SU-DHL-6 (cell line): Measurements from ENCODE around the gene CSRNP3.

Experiments
- H2AFZ ChIP-seq: fragments of 200-600 bp; sonication (generic); 2 replicates; pipeline ENCODE4 v1.6.1; 2014; ENCODE audit warnings: low read depth, mild to moderate bottlenecking, moderate library complexity, mixed read lengths, antibody characterized with exemption, low read length; ENCODE audit not compliant: severe bottlenecking
- H3F3A ChIP-seq: fragments of 200-600 bp; shearing (Covaris generic); 2 replicates; pipeline ENCODE4 v1.6.0; 2016; ENCODE audit warnings: antibody characterized with exemption, mild to moderate bottlenecking; ENCODE audit not compliant: insufficient read depth
- H3K27ac ChIP-seq: fragments of 200-600 bp; sonication (generic); 2 replicates; pipeline ENCODE4 v1.5.1; 2016; ENCODE audit warnings: low read depth, mild to moderate bottlenecking, low read length, moderate library complexity, mixed read lengths
- H3K27me3 ChIP-seq: fragments of 200-600 bp; sonication (generic), shearing (Covaris generic); 2 replicates; pipeline ENCODE4 v1.6.0; 2014; ENCODE audit warnings: mild to moderate bottlenecking, low read length
- H3K36me3 ChIP-seq: fragments of 200-600 bp; sonication (generic); 2 replicates; pipeline ENCODE4 v1.6.1; 2014; ENCODE audit warnings: mild to moderate bottlenecking, low read length, mixed read lengths
- H3K4me2 ChIP-seq: fragments of 300-600, 200-600 bp; shearing (Covaris generic), sonication (generic); 2 replicates; pipeline ENCODE4 v1.6.0; 2014; ENCODE audit warnings: low read length, low read depth, mild to moderate bottlenecking; ENCODE audit not compliant: poor library complexity, severe bottlenecking
- H3K4me3 ChIP-seq: fragments of 200-600 bp; sonication (generic); 2 replicates; pipeline ENCODE4 v1.5.1; 2014; ENCODE audit warnings: antibody characterized with exemption, low read length, mild to moderate bottlenecking, mixed read lengths; ENCODE audit not compliant: insufficient read depth, poor library complexity, severe bottlenecking
- H3K79me2 ChIP-seq: fragments of 200-600 bp; sonication (generic); 2 replicates; pipeline ENCODE4 v1.6.1; 2014; ENCODE audit warnings: mild to moderate bottlenecking, low read length, moderate library complexity; ENCODE audit not compliant: insufficient read depth
- H3K9ac ChIP-seq: fragments of 200-600 bp; sonication (generic); 2 replicates; pipeline ENCODE4 v1.7.0; 2014; ENCODE audit warnings: mild to moderate bottlenecking, low read length
- H3K9me2 ChIP-seq: fragments of 200-600 bp; sonication (generic); replicated peaks from 2 replicates; pipeline ENCODE4 v1.6.1; 2014; ENCODE audit warnings: low read length; ENCODE audit not compliant: insufficient read depth
- H3K9me3 ChIP-seq: fragments of 200-600 bp; sonication (generic); 2 replicates; pipeline ENCODE4 v1.6.1; 2014; ENCODE audit warnings: low read length, mixed read lengths; ENCODE audit not compliant: insufficient read depth
- H4K20me1 ChIP-seq: fragments of 200-600 bp; sonication (generic); 2 replicates; pipeline ENCODE4 v1.6.1; 2014; ENCODE audit warnings: low read depth, mild to moderate bottlenecking, antibody characterized with exemption, low read length, moderate library complexity, mixed read lengths
- EZH2phosphoT487 ChIP-seq: fragments of 200-600 bp; sonication (generic), shearing (Covaris generic); conservative IDR thresholded peaks from 2 replicates; pipeline ENCODE4 v1.6.1; 2018; ENCODE audit warnings: mild to moderate bottlenecking, antibody characterized with exemption, low read length, moderate library complexity, mixed read lengths
- TF ChIP-seq, protein P1 (sequence below): fragments of 200-600 bp; sonication (generic); IDR thresholded peaks from one replicate; pipeline ENCODE4 v1.5.1; 2017; ENCODE audit warnings: antibody characterized with exemption, mild to moderate bottlenecking, low read length, moderate library complexity; ENCODE audit not compliant: insufficient read depth, poor library complexity, severe bottlenecking

Gene CSRNP3

DNA sequence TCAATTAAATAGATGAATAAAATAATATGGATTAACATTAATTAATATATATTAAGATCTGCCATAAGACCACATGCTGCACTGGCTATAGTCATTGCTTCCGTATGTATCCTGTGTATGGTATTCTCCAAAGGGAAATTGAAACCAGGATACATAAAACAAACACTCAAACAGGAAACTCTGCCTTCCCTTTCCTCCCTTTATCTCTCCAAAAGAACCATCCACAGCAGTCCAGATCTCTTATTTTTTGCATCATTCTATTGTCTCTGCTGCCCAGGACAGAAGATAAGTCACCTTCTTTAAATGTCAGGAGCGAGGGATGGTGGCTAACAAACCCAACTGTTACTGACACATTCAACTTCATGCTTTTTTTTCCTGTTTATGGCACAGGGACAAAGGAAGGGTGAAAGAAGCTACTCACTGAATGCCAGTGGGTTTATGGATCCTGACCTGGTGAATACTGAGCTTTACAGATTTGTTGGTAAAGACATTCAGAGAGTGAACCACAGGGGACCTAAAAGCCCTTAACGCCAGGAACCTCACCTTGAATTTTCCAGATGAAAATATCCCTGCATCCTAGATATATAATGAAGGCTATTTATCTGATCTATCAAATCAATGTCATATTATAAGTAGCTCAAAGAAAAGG is 67.5 kb downstream of the CSRNP3 start:
- Histone ChIP-seq H3K9ac (no peak overlapping the region), H3K4me2 (no peak overlapping the region), H3K9me3 (no peaks in the 10 kb centered on the region), H3K79me2 (no peaks in the 10 kb centered on the region), H3K36me3 (no peaks in the 10 kb centered on the region), H3K9me2 (no peaks in the 10 kb centered on the region), H3K4me3 (no peak overlapping the region), H3K27ac (no peak overlapping the region), H2AFZ (no peak overlapping the region), H4K20me1 (no peaks in the 10 kb centered on the region), H3K27me3 (no peaks in the 10 kb centered on the region), H3F3A (no peaks in the 10 kb centered on the region)
- no peak for TF ChIP-seq EZH2phosphoT487
- TF ChIP-seq, protein P1, sequence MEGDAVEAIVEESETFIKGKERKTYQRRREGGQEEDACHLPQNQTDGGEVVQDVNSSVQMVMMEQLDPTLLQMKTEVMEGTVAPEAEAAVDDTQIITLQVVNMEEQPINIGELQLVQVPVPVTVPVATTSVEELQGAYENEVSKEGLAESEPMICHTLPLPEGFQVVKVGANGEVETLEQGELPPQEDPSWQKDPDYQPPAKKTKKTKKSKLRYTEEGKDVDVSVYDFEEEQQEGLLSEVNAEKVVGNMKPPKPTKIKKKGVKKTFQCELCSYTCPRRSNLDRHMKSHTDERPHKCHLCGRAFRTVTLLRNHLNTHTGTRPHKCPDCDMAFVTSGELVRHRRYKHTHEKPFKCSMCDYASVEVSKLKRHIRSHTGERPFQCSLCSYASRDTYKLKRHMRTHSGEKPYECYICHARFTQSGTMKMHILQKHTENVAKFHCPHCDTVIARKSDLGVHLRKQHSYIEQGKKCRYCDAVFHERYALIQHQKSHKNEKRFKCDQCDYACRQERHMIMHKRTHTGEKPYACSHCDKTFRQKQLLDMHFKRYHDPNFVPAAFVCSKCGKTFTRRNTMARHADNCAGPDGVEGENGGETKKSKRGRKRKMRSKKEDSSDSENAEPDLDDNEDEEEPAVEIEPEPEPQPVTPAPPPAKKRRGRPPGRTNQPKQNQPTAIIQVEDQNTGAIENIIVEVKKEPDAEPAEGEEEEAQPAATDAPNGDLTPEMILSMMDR = no peak

DNA sequence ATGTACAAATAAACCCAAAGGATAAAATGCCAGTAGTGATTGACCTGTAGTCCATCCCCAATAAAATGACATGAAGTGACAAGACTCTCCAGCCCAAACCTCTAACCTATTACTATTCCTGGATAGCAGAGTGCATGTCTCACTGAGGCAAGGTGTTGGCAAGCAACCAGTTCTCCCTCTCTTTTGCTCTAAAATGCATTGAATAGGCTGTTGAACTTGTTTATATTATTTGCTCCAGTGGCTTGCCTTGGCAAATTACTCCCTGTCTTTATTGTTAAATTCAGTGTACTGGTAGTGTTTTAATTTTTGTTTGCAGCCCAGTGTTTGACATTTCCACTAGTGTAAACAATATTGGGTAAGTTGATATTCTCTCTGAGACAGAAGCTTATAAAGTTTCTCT is 70.5 kb downstream of the CSRNP3 start:
- Histone ChIP-seq H3K9me3 (no peaks in the 10 kb centered on the region), H3K9me2 (no peaks in the 10 kb centered on the region), H4K20me1 (no peaks in the 10 kb centered on the region), H3K4me3 (no peak overlapping the region), H3K27me3 (no peaks in the 10 kb centered on the region), H3K79me2 (no peaks in the 10 kb centered on the region), H3F3A (no peaks in the 10 kb centered on the region), H3K36me3 (no peaks in the 10 kb centered on the region), H3K27ac (no peak overlapping the region), H3K9ac (no peak overlapping the region), H3K4me2 (no peak overlapping the region), H2AFZ (no peak overlapping the region)
- no peak for TF ChIP-seq EZH2phosphoT487
- TF ChIP-seq, protein P1 = no peak

DNA sequence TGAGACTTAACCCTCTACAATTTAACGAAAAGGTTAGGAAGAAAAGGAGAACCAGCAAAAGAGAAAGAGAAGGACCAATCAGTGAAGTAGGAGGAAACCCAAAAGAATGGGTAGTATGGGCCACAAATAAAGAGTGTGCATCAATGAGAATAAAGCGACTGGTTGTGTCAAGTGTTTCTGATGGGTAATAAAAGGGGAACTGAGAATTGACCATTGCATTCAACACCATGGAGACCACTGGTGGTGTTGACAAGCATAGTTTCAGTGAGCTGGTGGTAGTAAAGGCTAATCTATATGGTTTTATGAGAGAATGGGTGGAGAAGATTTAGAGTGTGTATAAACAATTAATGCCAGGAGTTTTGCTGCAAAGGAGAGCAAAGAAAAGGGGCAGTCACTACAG is 75.4 kb downstream of the CSRNP3 start:
- no peak overlapping the region for H3K9ac ChIP-seq
- no peak for TF ChIP-seq EZH2phosphoT487
- TF ChIP-seq, protein P1 = no peak
- no peak overlapping the region for H2AFZ ChIP-seq
- H3K4me2 ChIP-seq = no peak overlapping the region
- no peaks in the 10 kb centered on the region for H3K9me2 ChIP-seq
- no peaks in the 10 kb centered on the region for H3F3A ChIP-seq
- H3K27ac ChIP-seq = no peak overlapping the region
- no peaks in the 10 kb centered on the region for H3K36me3 ChIP-seq
- no peaks in the 10 kb centered on the region for H3K79me2 ChIP-seq
- no peaks in the 10 kb centered on the region for H4K20me1 ChIP-seq
- H3K4me3 ChIP-seq = no peak overlapping the region
- no peaks in the 10 kb centered on the region for H3K27me3 ChIP-seq
- H3K9me3 ChIP-seq = no peaks in the 10 kb centered on the region
